Measurements from ENCODE around the gene ANAPC13. TPM values are rescaled to one million over a fixed set of nuclear protein-coding genes. Genes with fewer than 3 reads are reported as not detected.

ANAPC13 gene
- 100 to 1,000 TPM; 118 to 155 (median 147) TPM for polyA plus RNA-seq (ENCODE audit: insufficient read length in 4 of 4)

- peak; percentile 96 to 99 (median 98) for DNase-seq (ENCODE audit: low read depth in 4 of 4, low spot score in 3 of 4)
Observed at GRCh38 chr3:134485718-134486576, at the start of gene ANAPC13, which contains the start of gene CEP63. ANAPC13 (minus strand) TSS chr3:134485985; CDS start chr3:134482904, 3,081 bp downstream. CEP63 (plus strand) TSS chr3:134486057; CDS start chr3:134495321, 9,264 bp downstream.

GRCh38 chr3:134535186-134535970 is 49.6 kb upstream of the ANAPC13 start:
- DNase-seq (ENCODE audit: low read depth in 4 of 4, low spot score in 3 of 4), result no peak

- no peak for DNase-seq (ENCODE audit: low read depth in 4 of 4, low spot score in 3 of 4)
Observed at GRCh38 chr3:134533493-134533892, 47.7 kb upstream of the ANAPC13 start.

GRCh38 chr3:134527538-134528186 is 41.9 kb upstream of the ANAPC13 start:
- DNase-seq (ENCODE audit: low read depth in 4 of 4, low spot score in 3 of 4), result no peak

GRCh38 chr3:134527037-134527436 is 41.3 kb upstream of the ANAPC13 start:
- no peak for DNase-seq (ENCODE audit: low read depth in 4 of 4, low spot score in 3 of 4)

- DNase-seq (ENCODE audit: low read depth in 4 of 4, low spot score in 3 of 4), result no peak
Observed at GRCh38 chr3:134526319-134526718, 40.5 kb upstream of the ANAPC13 start.

GRCh38 chr3:134525293-134525692 is 39.5 kb upstream of the ANAPC13 start:
- no peak for DNase-seq (ENCODE audit: low read depth in 4 of 4, low spot score in 3 of 4)

- DNase-seq (ENCODE audit: low read depth in 4 of 4, low spot score in 3 of 4), result no peak
Observed at GRCh38 chr3:134522541-134522940, 36.8 kb upstream of the ANAPC13 start.

GRCh38 chr3:134517791-134518190 is 32.0 kb upstream of the ANAPC13 start:
- DNase-seq (ENCODE audit: low read depth in 4 of 4, low spot score in 3 of 4), result no peak

GRCh38 chr3:134516905-134517304 is 31.1 kb upstream of the ANAPC13 start:
- DNase-seq (ENCODE audit: low read depth in 4 of 4, low spot score in 3 of 4), result no peak

- DNase-seq (ENCODE audit: low read depth in 4 of 4, low spot score in 3 of 4), result no peak
Observed at GRCh38 chr3:134511500-134511899, 25.7 kb upstream of the ANAPC13 start.

- DNase-seq (ENCODE audit: low read depth in 4 of 4, low spot score in 3 of 4), result no peak
Observed at GRCh38 chr3:134505485-134505884, 19.7 kb upstream of the ANAPC13 start.

GRCh38 chr3:134504132-134504531 is 18.3 kb upstream of the ANAPC13 start:
- DNase-seq (ENCODE audit: low read depth in 4 of 4, low spot score in 3 of 4), result no peak

GRCh38 chr3:134503266-134503665 is 17.5 kb upstream of the ANAPC13 start:
- DNase-seq (ENCODE audit: low read depth in 4 of 4, low spot score in 3 of 4), result no peak

GRCh38 chr3:134496471-134497071 is 10.8 kb upstream of the ANAPC13 start:
- no peak for DNase-seq (ENCODE audit: low read depth in 4 of 4, low spot score in 3 of 4)

GRCh38 chr3:134495980-134496379 is 10.2 kb upstream of the ANAPC13 start:
- no peak for DNase-seq (ENCODE audit: low read depth in 4 of 4, low spot score in 3 of 4)

GRCh38 chr3:134494495-134494894 is 8.7 kb upstream of the ANAPC13 start:
- no peak for DNase-seq (ENCODE audit: low read depth in 4 of 4, low spot score in 3 of 4)

GRCh38 chr3:134487406-134487805 is 1.6 kb upstream of the ANAPC13 start:
- no peak for DNase-seq (ENCODE audit: low read depth in 4 of 4, low spot score in 3 of 4)

- DNase-seq (ENCODE audit: low read depth in 4 of 4, low spot score in 3 of 4), result peak in 1 of 4 donors; percentile 32
Observed at GRCh38 chr3:134486577-134487041, 824 bp upstream of the ANAPC13 start.

GRCh38 chr3:134485075-134485717 is 589 bp downstream of the ANAPC13 start:
- peak in 1 of 4 donors; percentile 36 for DNase-seq (ENCODE audit: low read depth in 4 of 4, low spot score in 3 of 4)
